Neural cell (in vitro differentiated cells): ENCODE data around the gene GPR146. TPM values are rescaled to one million over a fixed set of nuclear protein-coding genes. Genes with fewer than 3 reads are reported as not detected.

Experiments
- H2AFZ ChIP-seq: fragments of 200-600, 300-800 bp; sonication (generic), shearing (Covaris generic); 2 replicates; pipeline ENCODE4 v1.6.0; 2014; ENCODE audit warnings: low read depth, mild to moderate bottlenecking, antibody characterized with exemption, low read length, moderate library complexity
- H3F3A ChIP-seq: fragments of 200-600 bp; shearing (Covaris generic); 2 replicates; pipeline ENCODE4 v1.6.1; 2016; ENCODE audit warnings: mild to moderate bottlenecking, moderate library complexity, mixed read lengths, antibody characterized with exemption, low read length; ENCODE audit not compliant: insufficient read depth, poor library complexity, severe bottlenecking
- H3K27ac ChIP-seq: fragments of 200-600, 300-800 bp; sonication (generic), shearing (Covaris generic); 2 replicates; pipeline ENCODE4 v1.5.1; 2014; ENCODE audit warnings: mild to moderate bottlenecking, low read length, moderate library complexity
- H3K27me3 ChIP-seq: fragments of 300-800, 200-600 bp; sonication (generic), shearing (Covaris generic); 2 replicates; pipeline ENCODE4 v1.6.0; 2014; ENCODE audit warnings: mild to moderate bottlenecking, low read depth, low read length, moderate library complexity; ENCODE audit not compliant: insufficient read depth
- H3K36me3 ChIP-seq: fragments of 300-800, 200-600 bp; sonication (generic), shearing (Covaris generic); 2 replicates; pipeline ENCODE4 v1.5.1; 2014; ENCODE audit warnings: mild to moderate bottlenecking, antibody characterized with exemption, low read length, moderate library complexity; ENCODE audit not compliant: insufficient read depth
- H3K4me2 ChIP-seq: fragments of 300-800, 200-600 bp; sonication (generic), shearing (Covaris generic); 2 replicates; pipeline ENCODE4 v1.6.0; 2014; ENCODE audit warnings: mild to moderate bottlenecking, low read length
- H3K4me3 ChIP-seq: fragments of 300-800, 200-600 bp; sonication (generic), shearing (Covaris generic); 2 replicates; pipeline ENCODE4 v1.5.1; 2014; ENCODE audit warnings: mild to moderate bottlenecking, low read length, moderate library complexity
- H3K79me2 ChIP-seq: fragments of 200-600 bp; shearing (Covaris generic); replicated peaks from 2 replicates; pipeline ENCODE4 v1.6.0; 2014; ENCODE audit warnings: mild to moderate bottlenecking, low read length, moderate library complexity; ENCODE audit not compliant: insufficient read depth
- H3K9ac ChIP-seq: fragments of 300-800, 200-600 bp; sonication (generic), shearing (Covaris generic); 2 replicates; pipeline ENCODE4 v1.6.1; 2016; ENCODE audit warnings: mild to moderate bottlenecking, low read length, mixed read lengths
- H3K9me2 ChIP-seq: fragments of 200-600 bp; shearing (Covaris generic); 2 replicates; pipeline ENCODE4 v1.6.1; 2016; ENCODE audit warnings: mild to moderate bottlenecking, low read length, mixed read lengths; ENCODE audit not compliant: insufficient read depth
- H3K9me3 ChIP-seq: fragments of 200-600, 300-800 bp; sonication (generic), shearing (Covaris generic); 2 replicates; pipeline ENCODE4 v1.6.1; 2016; ENCODE audit warnings: mild to moderate bottlenecking, mixed run types, low read length, moderate library complexity, mixed read lengths
- H4K20me1 ChIP-seq: fragments of 200-600 bp; shearing (Covaris generic); 2 replicates; pipeline ENCODE4 v1.6.1; 2016; ENCODE audit warnings: mild to moderate bottlenecking, mixed run types; ENCODE audit not compliant: insufficient read depth
- EP300 ChIP-seq: fragments of 450-650 bp; conservative IDR thresholded peaks from 2 replicates; pipeline ENCODE4 v1.6.1; 2014; ENCODE audit warnings: antibody characterized with exemption, mild to moderate bottlenecking, moderate library complexity; ENCODE audit not compliant: poor library complexity, severe bottlenecking
- EZH2 ChIP-seq: fragments of 200-600, 300-800 bp; shearing (Covaris generic), sonication (generic); IDR thresholded peaks from 2 replicates; pipeline ENCODE4 v1.6.1; 2014; ENCODE audit warnings: antibody characterized with exemption, low read length, borderline replicate concordance, mild to moderate bottlenecking; ENCODE audit not compliant: insufficient read depth, poor library complexity, severe bottlenecking
- MXI1 ChIP-seq: fragments of 450-650 bp; conservative IDR thresholded peaks from 2 replicates; pipeline ENCODE4 v1.6.1; 2014; ENCODE audit warnings: antibody characterized with exemption, mild to moderate bottlenecking; ENCODE audit not compliant: poor library complexity, severe bottlenecking
- POLR2AphosphoS5 ChIP-seq: IDR thresholded peaks from 2 replicates; pipeline ENCODE4 v1.6.1; 2012
- RAD21 ChIP-seq: fragments of 450-650 bp; conservative IDR thresholded peaks from 2 replicates; pipeline ENCODE4 v1.6.1; 2014; ENCODE audit warnings: antibody characterized with exemption, mild to moderate bottlenecking, moderate library complexity
- SMC3 ChIP-seq: fragments of 450-650 bp; conservative IDR thresholded peaks from 2 replicates; pipeline ENCODE4 v1.6.1; 2014; ENCODE audit warnings: antibody characterized with exemption, mild to moderate bottlenecking, moderate library complexity; ENCODE audit not compliant: poor library complexity
- TAF1 ChIP-seq: IDR thresholded peaks from 2 replicates; pipeline ENCODE4 v1.6.1; 2012; ENCODE audit warnings: low read depth
- polyA plus RNA-seq: library from polyadenylated mRNA; depleted of rRNA; stranded (reverse); fragments of >200 nt; gene quantifications from 2 replicates; pipeline ENCODE4 v1.2.3, GENCODE V29; 2014
- TF ChIP-seq, protein P1 (sequence below): fragments of 450-650 bp; IDR thresholded peaks from 2 replicates; pipeline ENCODE4 v1.5.1; 2014; ENCODE audit warnings: antibody characterized with exemption, mild to moderate bottlenecking, moderate library complexity; ENCODE audit not compliant: poor library complexity, severe bottlenecking
- TF ChIP-seq, protein P2 (sequence below): IDR thresholded peaks from 2 replicates; pipeline ENCODE4 v1.6.1; 2012; ENCODE audit warnings: borderline replicate concordance

GPR146 gene
- polyA plus RNA-seq, 1 donor from 2014 or later, result not detected

DNA sequence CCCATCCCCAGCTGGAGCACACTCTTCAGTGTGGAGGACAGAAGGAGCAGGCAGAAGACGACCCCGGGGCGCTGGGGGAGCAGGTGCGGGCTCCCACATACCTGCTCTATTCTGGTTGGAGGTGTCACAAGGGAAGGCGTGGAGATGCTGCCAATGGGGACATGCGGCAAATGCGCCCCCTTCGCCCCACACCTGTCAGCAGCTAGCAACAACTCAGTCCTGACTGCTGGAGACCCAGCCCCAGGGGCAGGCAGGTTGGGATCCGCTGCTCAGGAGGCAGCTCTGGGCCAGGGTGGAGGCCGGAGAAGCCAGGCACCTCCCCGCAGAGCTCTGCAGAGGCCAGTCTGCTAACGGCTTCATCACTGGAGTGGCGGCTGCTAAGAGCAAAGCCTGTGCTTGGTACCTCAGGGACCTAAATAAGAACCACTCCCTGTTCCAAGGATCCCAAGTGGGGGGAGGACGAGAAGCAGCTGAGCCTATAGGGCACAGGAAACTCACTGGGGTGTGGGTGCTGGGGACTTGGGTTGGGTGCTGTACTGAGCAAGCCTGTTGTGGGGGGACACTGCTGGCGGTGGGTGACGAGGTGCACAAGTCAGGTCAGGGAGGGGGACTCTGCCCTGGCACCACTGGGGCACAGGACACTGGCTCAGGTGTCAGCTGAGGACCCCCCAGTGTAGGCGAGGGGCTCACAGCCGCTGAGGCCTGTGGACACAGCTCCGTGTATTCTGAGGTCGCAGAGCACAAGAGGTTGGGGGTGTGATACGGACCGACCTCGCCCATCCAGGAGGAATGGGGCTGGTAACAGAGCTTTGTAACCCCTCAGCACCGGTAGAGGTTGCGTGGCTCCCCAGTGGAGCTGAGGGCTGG lies 19.2 kb upstream of the GPR146 start:
- H3F3A ChIP-seq, result no peaks in the 10 kb centered on the region
- peaks cover 12% of the 10 kb centered on the region for H3K9me3 ChIP-seq
- no peak overlapping the region for H3K9ac ChIP-seq
- no peaks in the 10 kb centered on the region for H3K27me3 ChIP-seq
- H3K4me2 ChIP-seq, result no peak overlapping the region
- H3K79me2 ChIP-seq, result peaks cover 55% of the 10 kb centered on the region
- peaks cover 13% of the 10 kb centered on the region for H4K20me1 ChIP-seq
- peaks cover 23% of the 10 kb centered on the region for H3K36me3 ChIP-seq
- H3K27ac ChIP-seq, result no peak overlapping the region
- no peak overlapping the region for H2AFZ ChIP-seq
- H3K4me3 ChIP-seq, result peak overlapping the region; percentile 91
- no peaks in the 10 kb centered on the region for H3K9me2 ChIP-seq
- TF ChIP-seq, protein P1, sequence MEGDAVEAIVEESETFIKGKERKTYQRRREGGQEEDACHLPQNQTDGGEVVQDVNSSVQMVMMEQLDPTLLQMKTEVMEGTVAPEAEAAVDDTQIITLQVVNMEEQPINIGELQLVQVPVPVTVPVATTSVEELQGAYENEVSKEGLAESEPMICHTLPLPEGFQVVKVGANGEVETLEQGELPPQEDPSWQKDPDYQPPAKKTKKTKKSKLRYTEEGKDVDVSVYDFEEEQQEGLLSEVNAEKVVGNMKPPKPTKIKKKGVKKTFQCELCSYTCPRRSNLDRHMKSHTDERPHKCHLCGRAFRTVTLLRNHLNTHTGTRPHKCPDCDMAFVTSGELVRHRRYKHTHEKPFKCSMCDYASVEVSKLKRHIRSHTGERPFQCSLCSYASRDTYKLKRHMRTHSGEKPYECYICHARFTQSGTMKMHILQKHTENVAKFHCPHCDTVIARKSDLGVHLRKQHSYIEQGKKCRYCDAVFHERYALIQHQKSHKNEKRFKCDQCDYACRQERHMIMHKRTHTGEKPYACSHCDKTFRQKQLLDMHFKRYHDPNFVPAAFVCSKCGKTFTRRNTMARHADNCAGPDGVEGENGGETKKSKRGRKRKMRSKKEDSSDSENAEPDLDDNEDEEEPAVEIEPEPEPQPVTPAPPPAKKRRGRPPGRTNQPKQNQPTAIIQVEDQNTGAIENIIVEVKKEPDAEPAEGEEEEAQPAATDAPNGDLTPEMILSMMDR, result no peak
- TF ChIP-seq, protein P2, sequence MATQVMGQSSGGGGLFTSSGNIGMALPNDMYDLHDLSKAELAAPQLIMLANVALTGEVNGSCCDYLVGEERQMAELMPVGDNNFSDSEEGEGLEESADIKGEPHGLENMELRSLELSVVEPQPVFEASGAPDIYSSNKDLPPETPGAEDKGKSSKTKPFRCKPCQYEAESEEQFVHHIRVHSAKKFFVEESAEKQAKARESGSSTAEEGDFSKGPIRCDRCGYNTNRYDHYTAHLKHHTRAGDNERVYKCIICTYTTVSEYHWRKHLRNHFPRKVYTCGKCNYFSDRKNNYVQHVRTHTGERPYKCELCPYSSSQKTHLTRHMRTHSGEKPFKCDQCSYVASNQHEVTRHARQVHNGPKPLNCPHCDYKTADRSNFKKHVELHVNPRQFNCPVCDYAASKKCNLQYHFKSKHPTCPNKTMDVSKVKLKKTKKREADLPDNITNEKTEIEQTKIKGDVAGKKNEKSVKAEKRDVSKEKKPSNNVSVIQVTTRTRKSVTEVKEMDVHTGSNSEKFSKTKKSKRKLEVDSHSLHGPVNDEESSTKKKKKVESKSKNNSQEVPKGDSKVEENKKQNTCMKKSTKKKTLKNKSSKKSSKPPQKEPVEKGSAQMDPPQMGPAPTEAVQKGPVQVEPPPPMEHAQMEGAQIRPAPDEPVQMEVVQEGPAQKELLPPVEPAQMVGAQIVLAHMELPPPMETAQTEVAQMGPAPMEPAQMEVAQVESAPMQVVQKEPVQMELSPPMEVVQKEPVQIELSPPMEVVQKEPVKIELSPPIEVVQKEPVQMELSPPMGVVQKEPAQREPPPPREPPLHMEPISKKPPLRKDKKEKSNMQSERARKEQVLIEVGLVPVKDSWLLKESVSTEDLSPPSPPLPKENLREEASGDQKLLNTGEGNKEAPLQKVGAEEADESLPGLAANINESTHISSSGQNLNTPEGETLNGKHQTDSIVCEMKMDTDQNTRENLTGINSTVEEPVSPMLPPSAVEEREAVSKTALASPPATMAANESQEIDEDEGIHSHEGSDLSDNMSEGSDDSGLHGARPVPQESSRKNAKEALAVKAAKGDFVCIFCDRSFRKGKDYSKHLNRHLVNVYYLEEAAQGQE, result no peak
- TF ChIP-seq RAD21 (no peak), EP300 (no peak), POLR2AphosphoS5 (no peak), SMC3 (no peak), EZH2 (no peak), TAF1 (no peak), MXI1 (no peak)

DNA sequence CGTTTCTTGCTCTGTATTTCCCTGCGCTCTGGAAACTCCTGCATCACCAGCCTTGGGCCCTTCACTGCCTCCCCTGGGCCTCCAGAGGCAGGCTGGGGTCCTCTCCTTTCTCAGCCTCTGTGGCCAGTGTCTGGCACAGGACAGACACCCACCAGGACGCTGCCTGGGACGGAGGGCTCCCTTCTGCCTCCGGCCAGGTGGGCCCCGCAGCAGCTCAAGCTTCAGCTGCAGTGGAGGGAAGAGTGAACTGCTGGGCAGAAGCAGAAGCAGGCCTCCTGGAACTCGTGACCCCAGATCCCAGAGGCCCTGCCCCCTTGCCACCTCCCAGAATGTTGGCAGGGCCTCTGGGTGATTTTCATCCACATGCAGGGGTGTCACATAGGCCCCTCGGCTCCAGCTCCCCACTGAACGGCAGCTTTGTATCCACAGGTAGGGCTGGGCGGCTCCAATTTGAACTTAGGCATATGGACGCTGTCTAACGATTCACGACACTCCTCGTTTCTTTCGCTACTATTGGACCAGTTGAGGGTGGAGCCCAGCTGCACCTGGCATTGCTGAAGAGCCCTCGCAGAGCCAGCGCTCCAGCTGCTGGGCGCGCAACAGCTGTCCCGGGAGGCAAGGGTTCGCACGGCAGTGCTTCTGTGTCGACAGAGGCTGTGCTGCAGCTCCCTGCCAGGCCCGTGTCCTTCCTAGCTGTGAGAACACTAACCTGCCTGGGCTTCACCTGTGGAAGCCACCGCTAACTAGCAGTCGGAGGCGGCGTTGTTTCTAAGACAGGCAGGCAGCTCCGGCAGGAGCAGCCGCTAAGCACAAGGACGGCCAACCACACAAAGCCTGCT lies 18.4 kb upstream of the GPR146 start:
- Histone ChIP-seq H3K9ac (no peak overlapping the region), H3K27me3 (no peaks in the 10 kb centered on the region), H3K79me2 (peaks cover 55% of the 10 kb centered on the region), H3K36me3 (peaks cover 16% of the 10 kb centered on the region), H3F3A (no peaks in the 10 kb centered on the region), H3K4me3 (peak overlapping the region; percentile 91), H4K20me1 (peaks cover 13% of the 10 kb centered on the region), H3K27ac (no peak overlapping the region), H3K9me2 (no peaks in the 10 kb centered on the region), H3K9me3 (peaks cover 6% of the 10 kb centered on the region), H3K4me2 (no peak overlapping the region), H2AFZ (no peak overlapping the region)
- no peak for TF ChIP-seq EZH2
- no peak for TF ChIP-seq EP300
- TF ChIP-seq, protein P2, result no peak
- no peak for TF ChIP-seq TAF1
- no peak for TF ChIP-seq SMC3
- TF ChIP-seq POLR2AphosphoS5, result no peak
- TF ChIP-seq, protein P1, result no peak
- no peak for TF ChIP-seq MXI1
- TF ChIP-seq RAD21, result no peak
